HAP-1 (cell line): ENCODE data around the gene SPN.
A peak's percentile ranks its signal among the peaks of the same experiment; 100 is the strongest.
"Not testable (repeated sequence)": the region's sequence is repeated elsewhere in the genome, so short reads cannot be mapped to it uniquely, and the experiment has no call there.

Experiments
- DNase-seq, 2 experiments: peaks; one replicate each; pipeline ENCODE4 v3.0.0-alpha.2; 2016 to 2020; ENCODE audit warnings: low spot score in 2 of 2
- H3K27me3 ChIP-seq: fragments of 250-450 bp; sonication (Bioruptor Pico); 2 replicates; pipeline ENCODE4 v1.5.1; 2020; ENCODE audit warnings: low read depth, mild to moderate bottlenecking, moderate library complexity
- H3K36me3 ChIP-seq: fragments of 250-450 bp; sonication (Bioruptor Pico); replicated peaks from 2 replicates; pipeline ENCODE4 v1.5.1; 2020; ENCODE audit warnings: mild to moderate bottlenecking
- H3K4me1 ChIP-seq: fragments of 250-450 bp; sonication (Bioruptor Pico); 2 replicates; pipeline ENCODE4 v1.5.1; 2020; ENCODE audit warnings: mild to moderate bottlenecking
- H3K4me3 ChIP-seq: fragments of 250-450 bp; sonication (Bioruptor Pico); 2 replicates; pipeline ENCODE4 v1.5.1; 2020; ENCODE audit warnings: mild to moderate bottlenecking, moderate library complexity
- H3K9me3 ChIP-seq: fragments of 250-450 bp; sonication (Bioruptor Pico); 2 replicates; pipeline ENCODE4 v1.5.1; 2020; ENCODE audit warnings: mild to moderate bottlenecking, moderate library complexity
- in situ Hi-C: fragments of 300-500 bp; cut with MboI; formaldehyde crosslinking; loops from 3 replicates; pipeline ENCODE4 v1.14.3; 2020; ENCODE audit warnings: low sequenced_read_pairs, inconsistent platforms, mixed read lengths

Gene SPN, protein sequence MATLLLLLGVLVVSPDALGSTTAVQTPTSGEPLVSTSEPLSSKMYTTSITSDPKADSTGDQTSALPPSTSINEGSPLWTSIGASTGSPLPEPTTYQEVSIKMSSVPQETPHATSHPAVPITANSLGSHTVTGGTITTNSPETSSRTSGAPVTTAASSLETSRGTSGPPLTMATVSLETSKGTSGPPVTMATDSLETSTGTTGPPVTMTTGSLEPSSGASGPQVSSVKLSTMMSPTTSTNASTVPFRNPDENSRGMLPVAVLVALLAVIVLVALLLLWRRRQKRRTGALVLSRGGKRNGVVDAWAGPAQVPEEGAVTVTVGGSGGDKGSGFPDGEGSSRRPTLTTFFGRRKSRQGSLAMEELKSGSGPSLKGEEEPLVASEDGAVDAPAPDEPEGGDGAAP

GRCh38 chr16:29663016-29663806, at the start of gene SPN:
Gene SPN (plus strand): TSS chr16:29663247. CDS start chr16:29663729, 482 bp downstream.
- Histone ChIP-seq H3K4me1 (no peaks in the 10 kb centered on the region; the same call in 1 of the 2 replicates), H3K4me3 (no peak within 1 kb of the TSS), H3K36me3 (no peaks in the 10 kb centered on the region), H3K27me3 (no peaks in the 10 kb centered on the region), H3K9me3 (no peaks in the 10 kb centered on the region)
- no peak for DNase-seq
- in situ Hi-C loops = no loop called here

DNA sequence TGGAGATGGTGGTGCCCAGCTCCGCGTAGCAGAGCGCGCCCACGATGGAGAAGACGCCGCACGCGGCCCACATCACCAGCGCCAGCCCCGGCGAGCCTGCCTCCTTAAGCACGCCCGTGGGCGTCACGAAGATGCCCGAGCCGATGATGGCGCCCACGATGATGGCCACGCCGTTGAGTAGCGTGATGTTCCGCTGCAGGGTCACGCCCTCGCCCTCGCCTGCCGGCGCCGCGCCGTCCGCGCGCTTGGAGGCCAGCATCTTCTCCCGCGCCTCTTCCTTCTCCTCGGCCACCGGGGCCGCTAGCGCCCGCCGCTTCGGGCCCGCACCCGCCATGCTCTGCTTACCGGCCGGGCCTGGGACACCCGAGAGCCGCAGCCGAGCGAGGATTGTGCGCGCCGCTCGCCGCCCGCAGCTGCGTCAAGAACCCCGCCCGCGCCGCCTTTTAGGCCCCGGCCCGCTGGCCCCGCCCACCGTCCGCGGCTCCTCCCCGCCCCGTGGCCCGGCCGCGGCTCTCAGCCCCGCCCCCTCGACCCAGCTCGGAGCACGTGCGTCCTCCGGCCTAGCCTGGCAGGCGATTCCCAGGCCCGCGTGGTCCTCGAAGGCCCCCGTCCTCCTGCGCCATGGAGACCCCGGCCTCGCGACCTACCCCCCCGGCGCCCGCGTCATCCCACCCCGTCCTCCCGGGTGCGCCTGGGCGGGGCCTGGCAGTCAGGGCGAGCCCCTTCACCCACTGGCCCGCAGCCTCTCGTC, 49.6 kb upstream of the SPN start:
- DNase-seq = peak; percentile 72 to 94
- H3K27me3 ChIP-seq, in situ Hi-C loops, H3K36me3 ChIP-seq, H3K9me3 ChIP-seq, H3K4me1 ChIP-seq: not testable (repeated sequence)
- peak overlapping the region; percentile 78 for H3K4me3 ChIP-seq

GRCh38 chr16:29614691-29615314, 48.2 kb upstream of the SPN start:
- in situ Hi-C loops, H3K4me3 ChIP-seq, H3K27me3 ChIP-seq, H3K9me3 ChIP-seq, H3K4me1 ChIP-seq, DNase-seq, H3K36me3 ChIP-seq: not testable (repeated sequence)

- H3K9me3 ChIP-seq, H3K36me3 ChIP-seq, DNase-seq, H3K4me1 ChIP-seq, H3K27me3 ChIP-seq, H3K4me3 ChIP-seq, in situ Hi-C loops: not testable (repeated sequence)
These were observed 46.9 kb upstream of the SPN start for GRCh38 chr16:29616127-29616526.

- H3K27me3 ChIP-seq, H3K4me1 ChIP-seq, H3K4me3 ChIP-seq, H3K9me3 ChIP-seq, H3K36me3 ChIP-seq, in situ Hi-C loops: not testable (repeated sequence)
- peak in 1 of 2 experiments; percentile 56 for DNase-seq
These were observed 42.5 kb upstream of the SPN start for GRCh38 chr16:29620591-29620990.

GRCh38 chr16:29622738-29623137, 40.3 kb upstream of the SPN start:
- H3K4me3 ChIP-seq, H3K4me1 ChIP-seq, in situ Hi-C loops, H3K36me3 ChIP-seq, H3K27me3 ChIP-seq, DNase-seq, H3K9me3 ChIP-seq: not testable (repeated sequence)

- H3K4me3 ChIP-seq, DNase-seq, H3K9me3 ChIP-seq, H3K4me1 ChIP-seq, in situ Hi-C loops, H3K36me3 ChIP-seq, H3K27me3 ChIP-seq: not testable (repeated sequence)
These were observed 39.8 kb upstream of the SPN start for GRCh38 chr16:29623253-29623652.

DNA sequence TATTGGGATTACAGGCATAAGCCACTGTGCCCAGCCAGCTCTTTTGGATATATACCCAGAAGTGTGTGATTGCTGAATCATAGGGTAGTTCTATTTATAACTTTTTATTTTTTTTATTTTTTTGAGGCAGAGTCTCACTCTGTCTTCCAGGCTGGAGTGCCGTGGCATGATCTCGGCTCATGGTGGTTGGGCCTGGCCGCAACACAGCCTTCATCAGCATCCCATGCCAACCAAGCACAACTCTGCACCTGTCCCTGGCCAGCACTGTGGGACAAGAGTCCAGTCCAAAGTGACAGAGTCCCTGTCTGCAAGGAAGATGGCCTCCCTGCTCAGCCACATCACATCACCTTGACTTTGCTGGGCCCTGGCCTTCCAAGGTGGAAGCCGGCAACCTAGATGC, 37.9 kb upstream of the SPN start:
- H3K4me1 ChIP-seq, H3K27me3 ChIP-seq, in situ Hi-C loops, H3K36me3 ChIP-seq, H3K9me3 ChIP-seq, H3K4me3 ChIP-seq, DNase-seq: not testable (repeated sequence)

DNA sequence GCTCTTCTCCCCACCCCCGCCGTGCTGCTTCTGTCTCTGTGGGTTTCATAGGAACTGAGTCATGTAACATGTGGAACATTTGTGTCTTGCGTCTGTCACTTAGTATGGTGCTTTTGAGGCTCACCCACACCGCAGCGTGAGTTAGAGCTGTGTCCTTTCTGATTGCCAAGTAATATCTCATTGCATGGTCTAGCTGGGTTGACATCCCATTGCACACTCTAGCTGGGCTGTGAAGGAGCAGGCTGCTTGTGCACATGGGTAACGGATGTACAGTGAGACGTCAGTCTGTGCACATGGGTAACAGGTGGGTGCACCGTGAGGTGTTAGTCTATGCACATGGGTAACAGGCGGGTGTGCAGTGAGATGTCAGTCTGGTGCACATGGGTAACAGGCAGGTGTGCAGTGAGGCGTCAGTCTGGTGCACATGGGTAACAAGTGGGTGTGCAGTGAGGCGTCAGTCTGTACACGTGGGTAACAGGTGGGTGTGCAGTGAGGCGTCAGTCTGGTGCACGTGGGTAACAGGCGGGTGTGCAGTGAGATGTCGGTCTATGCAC, 36.2 kb upstream of the SPN start:
- H3K9me3 ChIP-seq, H3K4me1 ChIP-seq, DNase-seq, in situ Hi-C loops, H3K36me3 ChIP-seq, H3K27me3 ChIP-seq, H3K4me3 ChIP-seq: not testable (repeated sequence)

- DNase-seq, H3K36me3 ChIP-seq, H3K9me3 ChIP-seq, in situ Hi-C loops, H3K27me3 ChIP-seq, H3K4me3 ChIP-seq, H3K4me1 ChIP-seq: not testable (repeated sequence)
These were observed 35.4 kb upstream of the SPN start for GRCh38 chr16:29627661-29628075.

DNA sequence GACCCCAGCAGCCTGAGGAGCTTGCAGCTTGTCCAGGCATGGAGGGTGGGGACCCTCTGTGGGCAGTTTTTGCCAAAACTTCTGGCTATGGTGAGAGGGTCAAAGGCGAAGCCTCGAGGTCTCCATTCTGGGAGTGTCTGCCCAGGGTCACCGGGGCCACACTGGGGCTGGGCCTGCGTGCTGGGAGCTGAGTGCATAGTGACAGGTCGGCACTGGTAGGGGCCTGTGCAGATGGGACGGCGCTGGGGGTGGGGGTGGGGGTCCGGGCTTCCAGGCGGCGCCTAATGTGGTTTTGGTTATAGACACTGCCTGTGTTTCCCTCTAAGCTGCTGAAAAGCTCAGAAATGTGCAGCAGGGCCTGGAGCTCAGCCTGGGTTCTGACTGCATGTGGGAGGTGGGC, 34.3 kb upstream of the SPN start:
- in situ Hi-C loops, H3K9me3 ChIP-seq: not testable (repeated sequence)

GRCh38 chr16:29629318-29629717, 33.7 kb upstream of the SPN start:
- H3K4me3 ChIP-seq, in situ Hi-C loops, H3K9me3 ChIP-seq, H3K27me3 ChIP-seq, H3K36me3 ChIP-seq, DNase-seq, H3K4me1 ChIP-seq: not testable (repeated sequence)

More for the DNA sequence above, 34.3 kb upstream of the SPN start:
- H3K4me1 ChIP-seq, H3K4me3 ChIP-seq, H3K36me3 ChIP-seq, DNase-seq, H3K27me3 ChIP-seq: not testable (repeated sequence)

- H3K4me1 ChIP-seq, in situ Hi-C loops: not testable (repeated sequence)
These were observed 31.4 kb upstream of the SPN start for GRCh38 chr16:29631658-29632057.

More at GRCh38 chr16:29631658-29632057, 31.4 kb upstream of the SPN start:
- not testable (repeated sequence) for H3K36me3 ChIP-seq, H3K9me3 ChIP-seq, H3K4me3 ChIP-seq, DNase-seq, H3K27me3 ChIP-seq
